Right forelimb (tissue), 1 donor: ENCODE results near the gene HLA-C.
A peak's percentile ranks its signal among the peaks of the same experiment; 100 is the strongest.
"Not testable (repeated sequence)": the region's sequence is repeated elsewhere in the genome, so short reads cannot be mapped to it uniquely, and the experiment has no call there.

Experiments used
- DNase-seq: peaks from one replicate; pipeline ENCODE4 v3.0.0-alpha.2; 2018

The HLA-C gene

DNA sequence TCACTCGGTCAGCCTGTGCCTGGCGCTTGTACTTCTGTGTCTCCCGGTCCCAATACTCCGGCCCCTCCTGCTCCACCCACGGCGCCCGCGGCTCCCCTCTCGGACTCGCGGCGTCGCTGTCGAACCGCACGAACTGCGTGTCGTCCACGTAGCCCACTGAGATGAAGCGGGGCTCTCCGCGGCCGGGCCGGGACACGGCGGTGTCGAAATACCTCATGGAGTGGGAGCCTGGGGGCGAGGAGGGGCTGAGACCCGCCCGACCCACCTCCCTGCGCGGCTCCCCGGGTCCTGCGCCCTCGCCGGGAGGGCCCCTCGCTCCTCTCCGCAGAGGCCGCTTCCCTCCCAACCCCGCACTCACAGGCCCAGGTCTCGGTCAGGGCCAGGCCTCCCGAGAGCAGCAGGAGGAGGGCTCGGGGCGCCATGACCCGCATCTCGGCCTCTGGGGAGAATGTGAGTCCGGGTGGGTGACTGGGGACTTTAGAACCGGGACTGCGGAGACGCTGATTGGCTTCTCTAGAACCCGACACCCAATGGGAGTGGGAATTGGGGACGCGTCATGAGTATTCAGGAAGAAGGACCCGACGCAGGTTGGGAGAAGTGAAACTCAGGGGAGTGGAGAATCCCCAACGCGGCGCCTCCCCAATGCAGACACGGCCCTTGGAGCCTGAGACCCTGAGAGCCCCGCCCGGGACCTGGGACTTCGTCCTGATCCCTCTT is at the start of gene HLA-C:
Gene HLA-C (minus strand): TSS at position 452 of the 717 bp plus-strand sequence. CDS start 21 bp downstream, at position 431.
- DNase-seq, result peak; percentile 83

DNA sequence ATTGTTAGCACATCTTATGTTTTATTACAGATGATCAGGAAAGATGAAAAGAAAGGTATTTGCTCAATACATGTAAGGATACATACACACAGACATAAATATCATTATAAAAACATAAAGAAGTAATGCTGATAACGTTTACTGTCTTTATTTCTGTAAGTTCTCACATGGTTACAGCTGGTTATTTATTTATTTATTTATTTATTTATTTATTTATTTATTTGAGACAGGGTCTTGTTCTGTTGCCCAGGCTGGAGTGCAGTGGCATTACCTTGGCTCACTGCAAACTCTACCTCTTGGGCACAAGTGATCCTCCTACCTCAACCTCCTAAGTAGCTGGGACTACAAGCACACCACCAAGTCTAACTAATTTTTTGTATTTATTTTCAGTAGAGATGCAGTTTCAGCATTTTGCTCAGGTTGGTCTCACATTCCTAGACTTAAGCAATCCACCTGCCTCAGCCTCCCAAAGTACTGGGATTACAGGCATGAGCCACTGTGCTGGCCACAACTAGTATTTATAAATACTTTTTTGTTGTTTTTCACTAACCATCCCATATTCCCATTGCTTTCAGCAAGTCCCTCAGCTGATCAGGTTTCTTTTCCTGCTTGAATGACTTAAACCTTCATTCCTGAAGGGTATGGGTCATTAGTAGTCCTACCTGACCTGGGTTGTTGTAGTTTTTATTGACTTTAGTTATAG is 49.3 kb upstream of the HLA-C start:
- DNase-seq, result no peak

DNA sequence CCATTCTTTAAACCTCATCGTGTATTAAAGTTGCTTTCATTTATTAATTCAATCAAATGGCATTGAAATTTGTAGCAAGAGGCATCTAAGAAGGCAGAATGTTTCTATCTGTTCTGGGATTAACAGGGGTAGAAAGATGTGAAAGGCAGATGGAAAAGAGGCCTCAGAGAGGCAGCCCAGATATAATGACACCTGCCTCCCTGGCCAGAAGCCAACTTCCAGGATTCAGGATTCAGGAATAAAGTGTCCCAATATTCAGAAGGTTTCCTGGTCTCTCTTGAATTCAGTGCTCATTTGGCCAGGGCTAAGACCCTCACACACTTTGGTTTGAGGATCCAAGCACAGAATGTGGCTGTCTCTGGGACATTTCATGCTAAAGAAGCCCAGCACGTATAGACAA is 45.1 kb upstream of the HLA-C start:
- no peak for DNase-seq

DNA sequence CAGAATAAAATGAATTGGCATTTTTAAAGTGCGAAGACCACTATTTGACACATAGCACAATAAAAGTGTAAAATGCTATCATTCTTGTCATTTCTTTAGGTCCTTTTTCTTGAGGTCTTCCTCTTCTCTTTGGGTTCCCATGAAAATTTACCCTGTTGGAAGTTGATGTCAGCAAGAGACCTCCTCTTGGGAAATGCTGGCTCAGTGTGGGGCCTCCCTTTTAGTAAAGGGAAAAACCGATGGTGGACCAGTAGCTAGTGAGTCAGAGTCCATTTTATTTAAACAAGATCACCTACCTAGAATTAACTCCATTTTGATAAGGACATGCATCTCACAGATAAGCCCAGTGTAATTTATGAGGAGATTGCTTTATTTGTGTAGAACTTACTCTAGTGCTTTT is 37.7 kb upstream of the HLA-C start:
- no peak for DNase-seq

DNA sequence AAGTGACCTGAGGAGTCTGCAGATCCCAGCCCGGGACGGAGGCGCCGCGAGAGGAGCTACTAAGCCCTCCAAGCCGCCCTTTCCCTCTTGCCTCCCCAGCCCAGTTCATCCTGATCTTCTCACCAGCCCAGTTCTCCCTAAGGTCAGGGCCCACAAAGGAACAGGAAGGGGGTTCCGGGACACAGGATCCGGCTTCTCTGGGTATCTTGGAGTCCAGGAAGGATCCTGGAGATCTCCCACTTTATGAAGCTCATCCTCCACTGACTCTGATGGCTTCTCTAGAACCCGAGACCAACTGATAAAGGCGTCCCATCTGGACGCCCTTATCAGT is 36.9 kb upstream of the HLA-C start:
- DNase-seq, result no peak

DNA sequence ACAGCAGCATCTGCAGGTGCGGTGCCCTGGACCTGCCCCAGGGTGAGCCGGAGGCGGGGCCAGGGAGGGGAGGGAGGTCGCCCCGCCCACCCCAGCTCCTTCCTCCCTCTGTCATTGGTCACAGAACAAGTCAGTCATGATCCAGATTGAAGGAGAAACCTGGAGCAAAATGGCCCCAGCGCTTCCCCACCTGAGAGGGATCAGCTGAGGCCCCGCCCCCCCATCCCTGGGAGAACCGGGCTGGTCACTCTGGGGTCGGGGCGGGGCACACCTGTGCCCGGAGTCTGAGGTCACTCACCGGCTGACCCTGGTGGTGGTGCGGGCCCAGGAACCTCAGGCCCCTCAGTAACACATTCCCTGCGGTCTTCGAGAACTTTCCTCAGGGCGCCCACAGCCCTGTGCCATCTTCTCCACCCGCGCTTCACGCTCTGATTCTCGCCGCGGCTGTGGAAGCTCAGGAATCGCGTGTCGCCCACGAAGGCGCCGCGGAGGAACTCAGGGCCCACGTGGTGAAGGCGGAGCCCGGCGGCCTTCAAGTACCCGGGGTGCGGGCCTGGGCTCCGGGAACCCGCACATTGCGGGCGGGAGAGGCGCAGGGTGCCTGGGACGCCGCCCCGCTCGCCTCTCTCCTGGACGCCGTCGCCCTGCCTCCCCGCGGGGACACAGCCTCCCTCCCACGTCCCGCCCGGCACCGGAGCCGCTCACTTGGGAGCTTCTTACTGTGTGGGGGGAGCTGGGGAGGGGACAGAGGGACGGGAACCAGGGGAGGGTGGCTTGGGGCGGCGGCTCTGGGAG is 36.4 kb upstream of the HLA-C start:
- DNase-seq, result no peak

DNA sequence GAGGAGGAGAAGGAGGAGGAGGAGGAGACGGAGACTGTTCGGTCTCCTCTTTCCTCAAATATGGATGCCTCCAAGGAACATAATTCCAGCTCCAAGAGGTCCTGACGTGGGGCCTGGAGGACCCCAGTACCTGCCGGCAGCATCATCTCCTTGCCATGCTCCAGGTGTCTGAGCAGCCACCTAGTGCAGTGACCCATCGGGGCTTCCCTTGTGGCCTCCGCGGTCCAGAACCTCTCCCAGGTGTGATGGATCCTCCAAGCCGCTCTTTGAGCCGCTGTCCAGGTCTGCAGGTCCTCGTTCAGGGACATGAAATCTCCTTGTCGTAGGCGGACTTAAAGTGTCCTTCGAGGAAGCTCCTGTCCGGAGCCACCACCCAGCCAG is 35.8 kb upstream of the HLA-C start:
- DNase-seq, result no peak

DNA sequence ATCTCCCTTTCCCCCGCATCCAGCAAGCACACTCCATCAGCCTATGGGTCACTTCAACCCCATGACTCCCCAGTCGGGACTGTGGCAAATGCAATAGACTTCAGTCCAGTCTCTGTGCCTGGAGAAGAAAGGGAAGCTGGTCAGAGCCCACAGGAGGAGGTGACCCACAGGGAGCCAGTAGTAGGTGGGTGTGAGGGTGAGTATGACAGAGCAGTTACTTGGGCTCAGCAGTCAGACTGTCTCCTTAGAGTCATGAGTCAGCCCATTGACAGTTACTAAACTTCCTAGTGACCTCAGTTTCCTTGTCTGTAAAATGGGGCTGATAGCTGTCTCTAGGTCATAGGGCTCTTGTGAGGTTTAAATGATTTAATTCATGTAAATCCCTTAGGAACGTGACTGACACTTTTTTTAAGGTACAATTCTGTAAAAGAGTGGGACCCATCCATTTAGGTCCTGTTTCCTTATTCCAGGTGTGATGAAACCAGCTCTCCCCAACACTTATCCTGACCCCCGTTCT is 33.9 kb upstream of the HLA-C start:
- DNase-seq, result no peak

DNA sequence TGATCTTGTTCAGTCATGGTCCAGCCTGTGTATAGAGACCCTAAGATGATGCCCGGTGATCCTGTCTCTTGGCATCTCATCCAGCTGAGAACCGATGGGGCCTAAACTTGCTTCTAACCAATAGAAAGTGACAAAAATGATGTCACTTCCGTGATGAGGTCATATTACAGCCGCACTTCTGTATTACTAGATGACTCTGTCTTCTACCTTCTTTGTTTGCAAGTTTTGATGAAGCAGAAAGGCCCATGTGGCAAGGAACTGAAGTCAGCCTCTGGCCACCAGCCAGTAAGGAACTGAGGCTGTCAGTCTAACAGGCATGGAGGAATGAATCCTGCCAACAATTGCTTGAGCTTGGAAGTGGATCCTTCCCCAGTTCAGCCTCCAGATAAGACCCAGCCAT is 32.8 kb upstream of the HLA-C start:
- DNase-seq, result no peak

DNA sequence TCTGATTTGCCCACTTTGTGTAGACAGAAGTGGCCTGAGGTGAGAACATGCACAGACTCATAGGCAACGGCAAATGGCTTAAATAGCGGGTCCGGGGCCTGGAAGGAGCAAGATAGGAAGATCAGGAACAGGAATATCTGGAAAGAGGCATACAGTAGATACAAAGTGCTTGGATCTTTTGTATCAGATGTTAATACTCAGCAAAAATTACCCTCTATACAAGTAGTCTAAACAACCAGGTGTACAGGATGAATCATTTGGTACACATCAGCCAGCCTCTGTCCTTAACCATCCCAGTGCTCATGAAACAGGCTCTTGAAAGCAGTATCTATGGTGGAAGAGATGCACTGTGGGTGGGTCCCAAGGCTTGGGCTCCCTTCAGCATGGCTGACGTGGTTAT is 28.9 kb upstream of the HLA-C start:
- DNase-seq, result no peak

DNA sequence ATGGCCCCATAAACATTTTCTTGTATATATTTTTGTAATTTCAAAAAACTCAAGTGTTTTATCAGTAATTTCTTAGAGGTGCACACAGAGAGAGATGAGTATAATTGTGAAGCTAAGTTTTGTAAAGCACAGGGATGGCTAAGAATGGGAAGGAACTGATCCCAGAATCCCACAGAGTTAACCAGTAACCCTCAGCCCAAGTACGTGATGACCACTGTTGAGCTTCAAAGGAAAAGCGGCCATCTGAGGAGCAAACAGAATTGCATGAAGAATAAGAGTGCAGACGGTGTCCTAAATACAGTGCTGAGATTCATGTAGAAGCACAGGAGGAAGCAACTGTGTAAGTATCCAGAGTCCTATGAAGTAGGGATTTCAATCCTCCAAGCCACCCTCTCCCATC is 28.1 kb upstream of the HLA-C start:
- DNase-seq, result no peak

DNA sequence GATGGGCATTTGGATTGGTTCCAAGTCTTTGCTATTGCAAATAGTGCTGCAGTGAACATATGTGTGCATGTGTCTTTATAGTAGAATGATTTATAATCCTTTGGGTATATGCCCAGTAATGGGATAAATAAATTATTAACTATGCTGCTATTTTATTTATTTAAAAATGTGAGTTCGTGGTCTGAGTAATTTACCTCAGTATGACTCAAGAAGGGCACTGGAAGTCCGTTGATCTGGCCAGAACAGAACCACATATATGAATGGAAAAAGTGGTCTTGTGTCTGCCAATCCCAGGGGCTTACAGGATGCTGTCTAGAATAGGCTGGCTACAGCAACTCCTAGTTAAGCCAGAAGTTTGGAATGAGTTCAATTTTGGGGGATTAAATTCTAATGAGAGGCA is 27.6 kb upstream of the HLA-C start:
- no peak for DNase-seq

DNA sequence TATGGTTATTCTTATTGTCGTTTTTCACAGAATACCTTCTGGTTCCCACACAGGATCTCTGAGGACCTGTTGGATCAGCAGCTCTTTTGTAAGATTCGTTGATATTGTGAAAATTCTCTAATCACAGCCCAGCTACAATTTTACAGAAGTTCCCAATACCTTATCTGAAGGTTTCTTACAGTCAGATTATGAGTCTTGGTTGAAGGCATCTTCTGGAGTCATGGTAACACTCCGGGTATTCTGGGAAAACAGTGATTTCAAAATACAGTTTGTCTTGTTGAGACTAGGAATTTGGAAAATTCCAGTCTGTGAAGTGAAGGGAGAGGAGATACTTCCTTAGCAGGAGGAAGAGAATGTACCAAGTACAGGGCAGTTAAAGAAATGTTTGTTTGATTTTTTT is 22.2 kb upstream of the HLA-C start:
- DNase-seq, result no peak

DNA sequence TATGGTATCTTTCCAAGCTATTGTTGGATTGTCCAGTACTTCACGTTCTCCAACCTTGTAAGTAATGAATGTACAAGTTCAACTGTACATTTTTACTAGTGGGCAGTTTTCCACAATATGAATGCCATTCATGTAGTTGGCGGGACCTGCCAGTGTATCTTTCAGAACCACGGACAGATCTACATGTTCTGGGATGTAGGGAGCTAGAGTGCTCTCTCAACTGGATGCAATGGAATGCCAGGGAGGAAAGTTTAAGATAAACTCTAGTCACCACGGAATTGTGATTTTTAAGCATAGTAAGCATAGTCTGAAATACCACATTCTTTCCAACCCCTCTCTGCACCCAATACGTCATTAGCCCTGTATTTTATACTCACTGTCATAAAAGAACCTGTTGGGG is 21.5 kb upstream of the HLA-C start:
- no peak for DNase-seq

DNA sequence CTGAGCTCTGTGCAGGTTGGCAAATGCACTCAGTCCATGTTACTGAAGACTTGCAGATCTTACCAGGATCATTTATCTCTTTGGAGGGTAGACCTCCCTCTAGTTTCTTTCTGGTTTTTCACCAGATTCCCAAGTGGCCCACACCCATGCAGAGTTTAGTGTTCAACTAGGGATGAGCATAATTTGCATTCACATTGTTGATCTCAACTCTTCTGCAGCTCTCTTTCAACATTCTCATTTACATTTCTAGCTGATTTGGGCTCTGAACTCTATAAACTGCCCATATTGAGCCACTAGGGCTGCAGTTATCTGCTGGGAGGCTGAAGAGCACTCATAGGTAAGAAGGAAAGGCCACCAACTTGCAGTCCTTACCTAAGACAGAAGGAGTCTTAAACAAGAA is 17.9 kb upstream of the HLA-C start:
- no peak for DNase-seq

DNA sequence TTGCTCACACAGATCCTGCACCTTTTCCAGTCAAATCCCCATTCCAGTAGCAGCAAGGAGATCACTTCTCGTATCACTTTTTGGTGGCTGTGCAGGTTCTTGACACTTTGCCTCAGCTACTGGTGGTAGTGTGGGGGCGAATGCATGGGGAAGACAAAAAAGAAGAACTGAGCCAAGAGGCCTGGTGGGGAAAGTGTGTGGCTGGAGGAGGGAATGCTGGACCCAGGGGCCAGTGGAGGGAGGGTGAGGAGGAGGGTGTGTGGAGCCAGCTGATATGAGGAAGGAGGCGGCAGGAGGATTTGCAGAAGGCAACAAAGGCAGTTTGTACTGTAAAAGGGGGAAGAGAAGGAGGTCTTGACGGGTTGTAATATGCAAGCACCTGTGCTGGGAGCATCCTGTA is 15.7 kb upstream of the HLA-C start:
- DNase-seq, result no peak

DNA sequence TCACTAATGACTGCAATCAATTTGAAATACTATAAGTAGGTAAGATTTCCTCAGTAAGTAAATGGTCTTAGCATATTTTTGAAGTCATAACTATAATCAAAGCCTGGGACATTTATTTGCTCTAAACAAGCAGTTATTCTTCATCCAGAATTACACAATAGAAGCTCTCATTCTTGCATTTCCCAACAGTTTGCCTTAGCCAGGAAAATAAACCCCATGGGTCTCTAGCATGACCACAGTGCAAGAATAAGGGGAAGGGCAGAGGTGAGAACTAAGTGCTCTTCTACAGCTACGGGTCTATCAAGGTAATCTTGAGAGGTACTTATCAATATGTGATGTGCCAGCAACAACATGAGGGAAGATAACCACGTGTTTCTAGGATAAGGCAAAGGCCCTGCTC is 14.1 kb upstream of the HLA-C start:
- no peak for DNase-seq

DNA sequence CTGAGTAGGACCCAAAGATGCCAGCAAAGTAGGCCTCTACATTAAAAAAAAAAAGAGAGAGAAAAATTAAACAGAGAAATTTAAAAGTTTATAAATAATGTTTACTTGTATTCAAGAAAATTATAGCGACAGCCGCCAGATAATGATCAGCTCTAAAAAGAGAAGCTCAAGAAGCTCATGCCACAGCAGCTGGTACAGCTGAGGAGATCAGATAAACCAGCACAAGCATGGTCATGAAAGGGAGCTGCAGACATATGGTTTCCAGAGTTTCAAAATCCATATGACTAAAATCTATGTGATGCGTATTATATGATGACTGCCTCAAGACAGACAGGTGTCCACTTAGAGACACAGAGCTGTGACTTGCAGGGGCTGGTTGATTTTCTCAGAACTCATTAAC is 13.6 kb upstream of the HLA-C start:
- no peak for DNase-seq

DNA sequence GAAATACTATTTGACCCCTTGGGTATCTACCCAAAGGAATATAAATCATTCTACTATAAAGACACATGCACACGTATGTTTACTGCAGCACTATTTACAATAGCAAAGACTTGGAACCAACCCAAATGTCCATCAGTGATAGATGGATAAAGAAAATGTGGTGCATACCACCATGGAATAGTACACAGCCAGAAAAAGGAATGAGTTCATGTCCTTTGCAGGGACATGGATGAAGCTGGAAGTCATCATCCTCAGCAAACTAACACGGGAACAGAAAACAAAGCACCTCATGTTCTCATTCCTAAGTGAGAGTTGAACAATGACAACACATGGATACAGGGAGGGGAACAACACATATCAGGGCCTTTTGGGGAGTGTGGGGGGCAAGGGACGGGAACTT is 7.8 kb upstream of the HLA-C start:
- not testable (repeated sequence) for DNase-seq

DNA sequence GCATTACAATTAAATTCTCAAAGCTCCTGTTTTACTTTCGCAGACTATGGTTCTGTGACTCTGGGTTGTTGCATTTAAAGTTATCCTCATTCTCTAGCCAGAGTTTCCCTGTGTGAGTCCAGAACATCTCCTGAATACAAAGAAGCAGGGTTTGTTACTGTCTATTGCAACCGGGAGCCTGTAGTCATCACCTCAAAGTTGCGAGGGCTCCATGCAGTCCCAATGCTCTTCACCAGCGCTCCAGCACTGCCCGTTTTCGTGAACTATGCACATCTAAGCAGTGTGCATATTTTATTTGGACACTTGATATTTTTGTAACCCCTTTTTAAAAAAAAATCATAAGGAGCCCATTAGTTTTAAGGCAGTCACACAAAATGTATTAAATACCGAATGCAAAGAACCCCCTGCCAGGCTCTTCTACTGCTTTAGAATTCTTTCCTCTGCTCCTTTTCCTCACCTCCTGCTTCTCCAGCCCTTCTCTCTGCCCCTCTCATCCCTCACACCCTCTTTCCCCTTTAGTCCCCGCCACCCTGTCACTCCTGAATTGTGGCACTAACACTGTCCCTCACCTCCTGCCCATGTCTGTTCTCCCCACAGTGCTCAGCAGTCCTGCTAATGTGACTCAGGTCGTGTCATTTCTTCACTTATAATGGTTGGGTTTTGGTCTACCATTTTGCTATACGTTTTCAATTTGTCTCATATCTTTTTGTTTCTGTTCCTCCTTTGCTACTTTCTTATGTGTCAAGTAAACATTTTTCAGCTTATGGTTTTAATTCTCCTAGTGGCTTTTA is 1.1 kb upstream of the HLA-C start:
- no peak for DNase-seq

DNA sequence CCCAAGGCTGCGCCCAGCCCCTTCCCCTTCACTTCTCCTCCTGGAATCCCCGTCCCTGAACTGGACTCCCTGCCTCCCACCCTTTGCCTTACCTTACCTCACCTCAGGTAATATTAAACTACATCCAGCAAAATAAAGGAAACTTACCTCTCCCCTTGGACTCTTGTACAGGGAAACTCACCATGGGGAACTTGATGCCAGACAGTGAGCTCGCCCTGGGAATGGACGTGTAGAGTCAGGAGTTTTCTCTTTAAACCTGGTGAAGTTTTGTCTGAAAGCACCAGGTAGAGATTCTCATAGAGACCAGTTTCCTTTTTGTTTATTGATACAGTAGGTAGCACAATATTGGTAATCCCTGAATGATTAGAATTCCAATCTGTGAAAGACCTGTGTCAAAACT is 544 bp upstream of the HLA-C start:
- DNase-seq, result no peak

DNA sequence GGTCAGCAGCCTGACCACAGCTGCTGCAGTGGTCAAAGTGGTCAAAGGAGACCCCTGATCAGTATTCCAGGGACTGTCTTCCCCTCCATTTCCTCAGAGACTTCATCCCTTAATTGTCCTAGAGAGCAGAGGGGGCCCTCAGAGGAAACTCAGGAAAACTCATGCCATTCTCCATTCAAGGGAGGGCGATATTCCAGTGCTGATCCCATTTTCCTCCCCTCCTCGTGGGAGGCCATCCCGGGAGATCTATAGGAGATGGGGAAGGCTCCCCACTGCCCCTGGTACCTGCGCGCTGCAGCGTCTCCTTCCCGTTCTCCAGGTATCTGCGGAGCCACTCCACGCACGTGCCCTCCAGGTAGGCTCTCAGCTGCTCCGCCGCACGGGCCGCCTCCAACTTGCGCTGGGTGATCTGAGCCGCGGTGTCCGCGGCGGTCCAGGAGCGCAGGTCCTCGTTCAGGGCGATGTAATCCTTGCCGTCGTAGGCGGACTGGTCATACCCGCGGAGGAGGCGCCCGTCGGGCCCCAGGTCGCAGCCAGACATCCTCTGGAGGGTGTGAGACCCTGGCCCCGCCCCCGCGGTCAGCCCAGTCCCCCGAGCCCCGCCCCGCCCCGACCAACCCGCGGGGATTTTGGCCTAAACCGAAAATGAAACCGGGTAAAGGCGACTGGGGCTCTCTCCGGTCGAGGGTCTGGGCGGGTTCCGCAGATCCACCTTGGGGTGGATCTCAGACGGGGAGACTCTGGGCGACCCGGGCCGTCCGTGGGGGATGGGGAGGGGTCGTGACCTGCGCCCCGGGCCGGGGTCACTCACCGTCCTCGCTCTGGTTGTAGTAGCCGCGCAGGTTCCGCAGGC is 878 bp downstream of the HLA-C start:
- peak; percentile 55 for DNase-seq
